IPS-18a (cell line): ENCODE data around the gene DAAM1.

Experiments
- H3K27ac ChIP-seq: one replicate; pipeline ENCODE4 v1.5.1; 2013; ENCODE audit warnings: low read length
- H3K27me3 ChIP-seq: one replicate; pipeline ENCODE4 v1.6.1; 2013; ENCODE audit warnings: mild to moderate bottlenecking, low read length; ENCODE audit not compliant: control insufficient read depth, insufficient read depth
- H3K36me3 ChIP-seq: one replicate; pipeline ENCODE4 v1.6.1; 2013; ENCODE audit warnings: low read depth, low read length; ENCODE audit not compliant: control insufficient read depth
- H3K4me1 ChIP-seq: one replicate; pipeline ENCODE4 v1.6.1; 2013; ENCODE audit warnings: low read depth, low read length; ENCODE audit not compliant: control insufficient read depth
- H3K4me3 ChIP-seq: one replicate; pipeline ENCODE4 v1.5.1; 2013; ENCODE audit warnings: low read length
- H3K9ac ChIP-seq: one replicate; pipeline ENCODE4 v1.6.1; 2013; ENCODE audit warnings: mild to moderate bottlenecking, low read length, moderate library complexity
- H3K9me3 ChIP-seq: one replicate; pipeline ENCODE4 v1.6.1; 2013; ENCODE audit warnings: low read depth, low read length; ENCODE audit not compliant: control insufficient read depth

Gene DAAM1

DNA sequence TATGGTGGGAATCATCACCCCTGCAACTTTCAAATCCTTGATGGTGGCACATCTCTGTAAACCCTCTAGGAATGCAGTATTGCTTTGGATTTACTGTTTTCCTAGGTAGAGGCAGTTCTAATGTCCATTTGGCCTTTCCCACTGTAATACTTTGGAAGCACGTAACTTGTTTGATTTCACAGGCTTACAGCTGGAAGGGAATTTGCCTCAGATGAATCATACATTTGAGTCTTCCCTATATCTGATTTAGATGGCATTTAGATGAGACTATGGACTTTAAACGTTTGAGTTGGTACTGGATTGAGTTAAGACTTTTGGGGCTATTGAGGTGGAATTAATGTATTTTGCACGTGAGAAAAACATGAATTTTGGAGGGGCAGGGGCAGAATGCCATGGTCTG, 35.9 kb downstream of the DAAM1 start:
- H3K27ac ChIP-seq: no peak overlapping the region
- no peak overlapping the region for H3K9ac ChIP-seq
- no peaks in the 10 kb centered on the region for H3K36me3 ChIP-seq
- no peak overlapping the region for H3K4me3 ChIP-seq
- H3K4me1 ChIP-seq: peaks cover 9% of the 10 kb centered on the region
- H3K9me3 ChIP-seq: no peaks in the 10 kb centered on the region
- no peaks in the 10 kb centered on the region for H3K27me3 ChIP-seq

- Histone ChIP-seq H3K36me3 (no peaks in the 10 kb centered on the region), H3K4me1 (peaks cover 9% of the 10 kb centered on the region), H3K27me3 (no peaks in the 10 kb centered on the region), H3K4me3 (no peak overlapping the region), H3K9me3 (no peaks in the 10 kb centered on the region), H3K9ac (no peak overlapping the region), H3K27ac (no peak overlapping the region)
Measured at GRCh38 chr14:59225281-59225680, 36.8 kb downstream of the DAAM1 start.

- H3K4me3 ChIP-seq: no peak overlapping the region
- no peak overlapping the region for H3K9ac ChIP-seq
- H3K4me1 ChIP-seq: no peaks in the 10 kb centered on the region
- H3K36me3 ChIP-seq: no peaks in the 10 kb centered on the region
- no peaks in the 10 kb centered on the region for H3K27me3 ChIP-seq
- H3K9me3 ChIP-seq: no peaks in the 10 kb centered on the region
- H3K27ac ChIP-seq: no peak overlapping the region
Measured at GRCh38 chr14:59228421-59228820, 40.0 kb downstream of the DAAM1 start.

DNA sequence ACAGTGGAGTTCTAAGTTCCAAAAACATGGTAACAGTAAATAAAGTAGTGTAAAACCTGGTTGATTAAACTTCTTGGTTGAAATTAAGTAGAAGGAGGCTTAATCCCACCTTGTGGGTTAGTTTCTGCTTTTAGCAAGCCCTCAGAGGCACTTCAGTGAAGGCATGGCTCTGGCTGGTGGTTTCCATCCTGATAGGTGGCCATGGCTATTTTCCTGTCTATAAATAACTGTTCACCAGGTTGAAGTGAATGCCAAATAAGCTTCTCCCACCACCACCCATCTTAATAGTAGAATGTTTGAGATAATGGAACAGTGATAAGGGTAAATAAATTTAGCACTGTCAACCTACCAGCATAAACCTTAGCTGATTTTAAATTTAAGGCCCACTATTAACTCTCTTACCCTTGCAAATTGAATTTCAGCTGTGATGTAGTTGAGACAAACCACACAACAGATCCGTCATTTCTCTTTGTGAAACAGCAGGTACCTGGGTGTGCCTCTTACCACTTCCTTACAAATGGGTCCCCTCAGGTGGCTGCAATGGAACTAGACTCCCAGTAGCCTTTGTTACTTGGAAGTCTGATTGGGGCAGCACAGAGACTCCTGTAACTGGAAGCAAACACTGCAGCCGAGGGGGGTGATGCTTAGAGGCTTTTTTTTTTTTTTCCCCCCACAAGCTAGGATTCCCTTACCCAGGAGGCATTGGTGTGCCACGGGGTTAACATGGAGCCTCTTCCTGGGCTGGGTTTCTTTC, 41.4 kb downstream of the DAAM1 start:
- no peaks in the 10 kb centered on the region for H3K36me3 ChIP-seq
- no peak overlapping the region for H3K27ac ChIP-seq
- no peak overlapping the region for H3K4me3 ChIP-seq
- H3K4me1 ChIP-seq: no peaks in the 10 kb centered on the region
- no peaks in the 10 kb centered on the region for H3K27me3 ChIP-seq
- no peak overlapping the region for H3K9ac ChIP-seq
- H3K9me3 ChIP-seq: no peaks in the 10 kb centered on the region

- Histone ChIP-seq H3K27me3 (no peaks in the 10 kb centered on the region), H3K4me3 (no peak overlapping the region)
Measured at GRCh38 chr14:59236195-59236594, 47.7 kb downstream of the DAAM1 start.

DNA sequence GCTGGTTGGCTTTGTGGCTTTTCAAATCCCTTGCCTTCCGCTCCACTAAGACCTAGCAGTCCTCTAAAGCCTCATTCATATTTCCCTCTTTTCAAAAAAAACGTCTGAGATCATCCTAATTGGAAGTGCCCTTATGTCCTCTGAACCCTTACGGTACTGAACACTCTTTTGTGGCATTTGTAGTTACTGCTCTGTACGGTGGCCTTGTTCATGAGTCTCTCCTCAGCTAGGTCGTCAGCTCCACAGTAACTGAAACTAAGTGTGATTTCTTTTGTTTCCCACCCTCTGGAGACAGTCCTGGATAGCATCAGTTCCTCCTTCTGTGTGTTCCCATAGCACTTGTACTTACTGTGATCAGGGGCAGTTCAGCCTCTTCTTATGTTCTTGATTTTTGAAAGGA, 49.7 kb downstream of the DAAM1 start:
- H3K4me1 ChIP-seq: peaks cover 6% of the 10 kb centered on the region
- H3K27ac ChIP-seq: no peak overlapping the region
- H3K36me3 ChIP-seq: no peaks in the 10 kb centered on the region
- no peak overlapping the region for H3K4me3 ChIP-seq
- no peak overlapping the region for H3K9ac ChIP-seq
- H3K27me3 ChIP-seq: no peaks in the 10 kb centered on the region
- no peaks in the 10 kb centered on the region for H3K9me3 ChIP-seq

More at GRCh38 chr14:59236195-59236594, 47.7 kb downstream of the DAAM1 start:
- H3K4me1 ChIP-seq: peaks cover 6% of the 10 kb centered on the region
- no peak overlapping the region for H3K27ac ChIP-seq
- H3K36me3 ChIP-seq: no peaks in the 10 kb centered on the region
- no peak overlapping the region for H3K9ac ChIP-seq
- no peaks in the 10 kb centered on the region for H3K9me3 ChIP-seq

- Histone ChIP-seq H3K27me3 (no peaks in the 10 kb centered on the region), H3K9me3 (no peaks in the 10 kb centered on the region), H3K9ac (no peak overlapping the region), H3K27ac (no peak overlapping the region), H3K36me3 (no peaks in the 10 kb centered on the region), H3K4me3 (no peak overlapping the region), H3K4me1 (peaks cover 6% of the 10 kb centered on the region)
Measured at GRCh38 chr14:59239022-59239421, 50.6 kb downstream of the DAAM1 start.

DNA sequence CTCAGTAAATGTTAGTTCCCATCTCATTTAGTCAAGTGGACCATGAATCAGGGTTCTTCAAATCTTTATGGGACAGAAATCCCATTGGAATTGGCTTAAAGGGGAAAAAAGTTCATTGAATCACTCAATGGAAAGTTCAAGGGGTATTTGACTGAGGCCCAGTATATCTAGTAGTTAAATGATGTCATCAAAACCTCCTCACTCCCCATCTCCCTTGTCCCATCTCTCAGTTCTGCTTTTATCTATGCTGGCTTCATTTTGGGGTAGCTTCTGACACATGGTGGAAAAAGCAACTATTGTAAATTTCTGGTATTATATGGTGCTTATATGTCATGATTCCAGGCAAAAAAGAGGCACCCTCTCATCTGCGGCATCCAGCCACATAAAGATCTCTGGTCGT, 51.9 kb downstream of the DAAM1 start:
- no peaks in the 10 kb centered on the region for H3K9me3 ChIP-seq
- peaks cover 6% of the 10 kb centered on the region for H3K4me1 ChIP-seq
- H3K36me3 ChIP-seq: no peaks in the 10 kb centered on the region
- H3K9ac ChIP-seq: no peak overlapping the region
- no peak overlapping the region for H3K27ac ChIP-seq
- no peak overlapping the region for H3K4me3 ChIP-seq
- no peaks in the 10 kb centered on the region for H3K27me3 ChIP-seq

GRCh38 chr14:59241121-59241520, 52.7 kb downstream of the DAAM1 start:
- H3K4me1 ChIP-seq: peaks cover 4% of the 10 kb centered on the region
- H3K4me3 ChIP-seq: no peak overlapping the region
- no peak overlapping the region for H3K9ac ChIP-seq
- H3K27me3 ChIP-seq: no peaks in the 10 kb centered on the region
- H3K27ac ChIP-seq: no peak overlapping the region
- no peaks in the 10 kb centered on the region for H3K36me3 ChIP-seq
- H3K9me3 ChIP-seq: no peaks in the 10 kb centered on the region

GRCh38 chr14:59243174-59243573, 54.7 kb downstream of the DAAM1 start:
- no peak overlapping the region for H3K9ac ChIP-seq
- H3K4me1 ChIP-seq: peaks cover 6% of the 10 kb centered on the region

GRCh38 chr14:59244581-59244980, 56.1 kb downstream of the DAAM1 start:
- no peaks in the 10 kb centered on the region for H3K9me3 ChIP-seq
- H3K27ac ChIP-seq: no peak overlapping the region
- no peaks in the 10 kb centered on the region for H3K36me3 ChIP-seq
- H3K4me3 ChIP-seq: no peak overlapping the region
- H3K4me1 ChIP-seq: peaks cover 7% of the 10 kb centered on the region
- H3K9ac ChIP-seq: no peak overlapping the region
- no peaks in the 10 kb centered on the region for H3K27me3 ChIP-seq

More at GRCh38 chr14:59243174-59243573, 54.7 kb downstream of the DAAM1 start:
- Histone ChIP-seq H3K27ac (no peak overlapping the region), H3K9me3 (no peaks in the 10 kb centered on the region), H3K4me3 (no peak overlapping the region), H3K27me3 (no peaks in the 10 kb centered on the region), H3K36me3 (no peaks in the 10 kb centered on the region)

GRCh38 chr14:59245809-59246295, 57.4 kb downstream of the DAAM1 start:
- Histone ChIP-seq H3K4me1 (peaks cover 7% of the 10 kb centered on the region), H3K9me3 (no peaks in the 10 kb centered on the region), H3K27me3 (no peaks in the 10 kb centered on the region), H3K9ac (no peak overlapping the region), H3K4me3 (no peak overlapping the region), H3K27ac (no peak overlapping the region), H3K36me3 (no peaks in the 10 kb centered on the region)
